AG04449 (cell line): ENCODE data around the gene BTLA.

Experiments used
- CTCF ChIA-PET: fragments of 350-600 bp; formaldehyde crosslinking; extraction: SDS; loops from one replicate; lab custom pipeline; 2021; ENCODE audit warnings: antibody characterized with exemption; lab: Yijun Ruan, JAX
- POLR2A ChIA-PET: fragments of 400-600, 350-600 bp; formaldehyde crosslinking; extraction: SDS; loops from one replicate; lab custom pipeline; 2020; ENCODE audit warnings: antibody characterized with exemption, inconsistent platforms; lab: Yijun Ruan, JAX
- DNase-seq: peaks from one replicate; pipeline ENCODE4 v3.0.0-alpha.2; 2010; ENCODE audit warnings: low read depth, low spot score
- H3K4me3 ChIP-seq: 2 replicates; pipeline ENCODE4 v1.5.1; 2011; ENCODE audit warnings: low read depth, mild to moderate bottlenecking, control low read depth, low read length
- TF ChIP-seq, protein P1 (sequence below): IDR thresholded peaks from one replicate; pipeline ENCODE4 v1.5.1; 2011; ENCODE audit warnings: mild to moderate bottlenecking, moderate library complexity, low read length, control low read depth, inconsistent platforms; ENCODE audit not compliant: insufficient read depth; ENCODE audit errors: missing control alignments

BTLA gene

DNA sequence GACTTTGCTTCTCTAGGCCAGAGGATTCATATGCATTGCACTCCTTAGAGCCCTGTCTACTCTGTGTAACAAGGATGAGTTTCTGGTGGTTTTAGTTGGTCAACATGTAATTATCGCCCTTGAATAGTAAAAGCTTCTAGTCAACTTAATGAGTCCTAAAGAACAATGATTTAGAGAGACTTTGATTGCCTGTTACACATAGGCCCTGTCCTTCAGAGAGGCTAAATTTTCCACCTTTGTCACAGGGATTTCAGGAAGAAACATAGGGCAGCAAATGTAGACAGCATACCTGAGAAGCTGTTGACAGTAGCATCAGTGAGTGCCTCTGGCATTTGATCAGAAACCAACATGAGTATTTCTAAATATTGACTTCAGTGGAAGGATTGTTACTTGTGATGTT, 7.1 kb downstream of the BTLA start:
- ChIA-PET POLR2A (no interaction called here), CTCF (no interaction called here)
- H3K4me3 ChIP-seq, result no peak overlapping the region
- TF ChIP-seq, protein P1, sequence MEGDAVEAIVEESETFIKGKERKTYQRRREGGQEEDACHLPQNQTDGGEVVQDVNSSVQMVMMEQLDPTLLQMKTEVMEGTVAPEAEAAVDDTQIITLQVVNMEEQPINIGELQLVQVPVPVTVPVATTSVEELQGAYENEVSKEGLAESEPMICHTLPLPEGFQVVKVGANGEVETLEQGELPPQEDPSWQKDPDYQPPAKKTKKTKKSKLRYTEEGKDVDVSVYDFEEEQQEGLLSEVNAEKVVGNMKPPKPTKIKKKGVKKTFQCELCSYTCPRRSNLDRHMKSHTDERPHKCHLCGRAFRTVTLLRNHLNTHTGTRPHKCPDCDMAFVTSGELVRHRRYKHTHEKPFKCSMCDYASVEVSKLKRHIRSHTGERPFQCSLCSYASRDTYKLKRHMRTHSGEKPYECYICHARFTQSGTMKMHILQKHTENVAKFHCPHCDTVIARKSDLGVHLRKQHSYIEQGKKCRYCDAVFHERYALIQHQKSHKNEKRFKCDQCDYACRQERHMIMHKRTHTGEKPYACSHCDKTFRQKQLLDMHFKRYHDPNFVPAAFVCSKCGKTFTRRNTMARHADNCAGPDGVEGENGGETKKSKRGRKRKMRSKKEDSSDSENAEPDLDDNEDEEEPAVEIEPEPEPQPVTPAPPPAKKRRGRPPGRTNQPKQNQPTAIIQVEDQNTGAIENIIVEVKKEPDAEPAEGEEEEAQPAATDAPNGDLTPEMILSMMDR, result no peak
- DNase-seq, result no peak

- H3K4me3 ChIP-seq, result no peak overlapping the region
- POLR2A ChIA-PET, result no interaction called here
- TF ChIP-seq, protein P1, result no peak
- CTCF ChIA-PET, result no interaction called here
- DNase-seq, result no peak
Measured at GRCh38 chr3:112491373-112491772, 7.9 kb downstream of the BTLA start.

DNA sequence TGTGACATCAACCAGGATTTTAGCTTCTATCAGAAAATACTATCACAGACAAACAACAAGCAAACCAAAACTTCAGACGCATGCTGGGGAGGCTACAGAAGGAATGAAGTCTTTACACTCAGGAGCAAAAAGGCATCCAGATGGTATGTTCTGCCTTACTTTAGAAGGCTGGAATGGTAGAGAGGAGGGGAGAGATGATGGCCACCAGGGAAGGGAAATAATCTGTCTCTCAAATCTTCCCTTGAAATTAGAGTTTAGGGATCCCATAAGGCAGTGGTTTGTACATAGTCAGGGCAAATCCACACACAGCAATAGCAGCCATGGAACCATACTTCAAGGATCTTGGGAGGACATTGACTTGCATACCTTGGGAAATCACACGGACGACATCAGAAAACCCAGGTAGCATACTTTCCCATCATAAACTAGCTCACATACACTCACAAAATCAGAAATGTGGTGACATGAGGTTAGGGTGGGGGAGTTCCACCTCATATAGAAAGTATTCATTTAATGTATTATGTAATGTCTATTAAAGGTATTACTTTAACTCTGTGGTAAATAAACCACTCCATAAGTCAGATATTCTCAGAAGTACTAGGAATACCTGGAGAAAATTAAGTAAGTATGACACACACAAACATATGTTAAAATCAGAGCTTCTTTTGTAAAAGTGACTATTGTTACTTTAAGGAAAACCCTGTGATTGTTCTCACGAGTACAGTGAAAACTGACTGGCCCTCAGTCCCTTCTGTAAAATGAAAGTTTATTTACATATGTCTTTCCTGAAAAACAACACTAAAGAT, 9.4 kb downstream of the BTLA start:
- DNase-seq, result no peak
- TF ChIP-seq, protein P1, result no peak
- ChIA-PET CTCF (no interaction called here), POLR2A (no interaction called here)
- no peak overlapping the region for H3K4me3 ChIP-seq

DNA sequence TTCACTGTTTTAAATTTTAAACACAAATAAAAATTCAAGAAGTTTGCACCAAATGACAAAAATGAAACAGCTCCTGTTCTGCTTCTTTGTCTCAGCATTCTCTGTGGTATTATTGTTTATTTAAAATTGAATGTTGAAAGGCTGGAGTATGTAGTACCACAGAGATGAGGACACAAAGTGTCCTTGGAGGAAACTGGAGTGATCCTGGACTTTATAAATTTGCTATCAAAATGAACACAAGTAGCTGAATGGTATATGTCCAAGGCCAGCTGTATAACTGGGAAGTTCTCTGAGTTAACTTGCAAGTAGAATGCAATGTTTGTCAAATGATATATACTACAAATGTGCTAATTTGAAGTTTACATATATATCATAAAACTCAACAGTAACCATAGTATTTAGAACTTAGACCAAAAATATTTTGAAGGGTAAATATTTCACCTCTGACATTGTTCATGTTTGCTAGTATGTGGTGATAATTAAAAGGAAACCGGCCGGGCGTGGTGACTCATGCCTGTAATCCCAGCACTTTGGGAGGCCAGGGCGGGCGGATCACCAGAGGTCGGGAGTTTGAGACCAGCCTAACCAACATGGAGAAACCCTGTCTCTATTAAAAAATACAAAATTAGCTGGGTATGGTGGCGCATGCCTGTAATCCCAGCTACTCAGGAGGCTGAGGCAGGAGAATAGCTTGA, 12.3 kb downstream of the BTLA start:
- TF ChIP-seq, protein P1, result no peak
- ChIA-PET CTCF (no interaction called here), POLR2A (no interaction called here)
- DNase-seq, result no peak
- H3K4me3 ChIP-seq, result no peak overlapping the region

- POLR2A ChIA-PET, result no interaction called here
- H3K4me3 ChIP-seq, result no peak overlapping the region
- no peak for DNase-seq
- CTCF ChIA-PET, result no interaction called here
- TF ChIP-seq, protein P1, result no peak
Measured at GRCh38 chr3:112484352-112484751, 14.9 kb downstream of the BTLA start.

DNA sequence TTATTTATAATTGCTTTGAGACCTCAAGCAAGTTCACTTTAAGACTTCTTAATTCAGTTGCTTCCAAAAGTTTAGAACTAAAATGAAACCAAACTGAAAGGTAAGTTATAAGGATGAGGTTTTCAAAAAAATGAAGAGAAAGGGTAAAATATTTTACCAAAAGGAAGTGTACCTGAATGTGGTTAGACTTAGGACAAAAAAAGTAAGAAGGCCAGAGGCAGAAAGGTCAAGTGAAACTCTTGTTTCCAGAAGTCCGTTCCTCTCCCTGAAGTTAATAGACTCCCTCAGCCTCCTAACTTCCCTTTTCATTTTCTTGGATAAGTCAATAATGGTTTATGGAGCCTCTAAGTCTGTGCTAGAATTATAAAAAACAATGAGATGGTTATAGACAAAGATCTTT, 16.6 kb downstream of the BTLA start:
- POLR2A ChIA-PET, result no interaction called here
- TF ChIP-seq, protein P1, result no peak
- CTCF ChIA-PET, result no interaction called here
- no peak overlapping the region for H3K4me3 ChIP-seq
- no peak for DNase-seq
